ENCODE measurements around the gene ZNF613. TPM values are rescaled to one million over a fixed set of nuclear protein-coding genes. Genes with fewer than 3 reads are reported as not detected.
A peak's percentile ranks its signal among the peaks of the same experiment; 100 is the strongest.

Gene ZNF613
- total and polyA plus RNA-seq, 2 donors (not counting 3 experiments of a cell fraction or from before 2014, with no cell fraction given) = 1.7 to 6.5 TPM

- no peaks in the 10 kb centered on the region for H3K27me3 ChIP-seq (ENCODE audit: control insufficient read depth in 2 of 2, insufficient read depth in 2 of 2, low read length in 2 of 2)
- ChIA-PET POLR2A (no interaction called here), CTCF (no interaction called here)
- no peaks in the 10 kb centered on the region for H3K36me3 ChIP-seq (ENCODE audit: control insufficient read depth in 2 of 2, extremely low read depth in 1 of 2, insufficient read depth in 2 of 2, low read length in 2 of 2)
- peaks cover 10% of the 10 kb centered on the region for H3K9me3 ChIP-seq (replicated peaks; ENCODE audit: control insufficient read depth, insufficient read depth, low read length)
- no peak overlapping the region for H2AFZ ChIP-seq (ENCODE audit: low read depth, low read length)
- no peak overlapping the region for H3K27ac ChIP-seq (ENCODE audit: insufficient read depth, low read depth, low read length)
- H3K4me2 ChIP-seq (ENCODE audit: insufficient read depth, low read length) = no peak overlapping the region
- no TSS peak for BruUV-seq (replicated peaks)
- no peak for FAIRE-seq
- no peak for DNase-seq (ENCODE audit: low read depth, low spot score)
- TF ChIP-seq CTCF (IDR thresholded peaks at IDR 0.05; ENCODE audit: extremely low read depth in 1 of 2, insufficient read depth in 1 of 2, low read depth in 1 of 2, low read length in 2 of 2) = no peak
- no peak for TF ChIP-seq GATA2 (IDR thresholded peaks at IDR 0.05; ENCODE audit: insufficient read depth, insufficient read length, low read depth, low read length)
- TF ChIP-seq JUN (IDR thresholded peaks at IDR 0.05; ENCODE audit: borderline replicate concordance, insufficient read depth, insufficient read length, low read depth) = no peak
- TF ChIP-seq FOS (IDR thresholded peaks at IDR 0.05; ENCODE audit: borderline replicate concordance, insufficient read depth, low read length) = no peak
- no peaks in the 10 kb centered on the region for H4K20me1 ChIP-seq (replicated peaks; ENCODE audit: control insufficient read depth, extremely low read depth, insufficient read depth, low read length)
- H3K4me3 ChIP-seq (replicated peaks in 1 of 3; ENCODE audit: insufficient read depth in 1 of 3, low read depth in 1 of 3, low read length in 3 of 3) = no peak overlapping the region
- no peaks in the 10 kb centered on the region for H3K9me1 ChIP-seq (replicated peaks; ENCODE audit: control insufficient read depth, extremely low read depth, insufficient read depth, low read length)
- no peaks in the 10 kb centered on the region for H3K79me2 ChIP-seq (ENCODE audit: control insufficient read depth, insufficient read depth, low read length)
- H3K9ac ChIP-seq (replicated peaks; ENCODE audit: extremely low read depth, insufficient read depth, low read length) = no peak overlapping the region
- peaks cover 5% of the 10 kb centered on the region for H3K4me1 ChIP-seq (ENCODE audit: control insufficient read depth, extremely low read depth, insufficient read depth, low read length)
- dilution Hi-C loops (cut with MboI; ENCODE audit: extremely low pct_ligation_motif_present, low sequenced_read_pairs) (no loop called here), intact Hi-C loops (cut with micrococcal nuclease) (loop anchor here (10.0 kb wide), 1 partner anchor 213 kb away; the partner anchor contains the start of gene ZNF616)
Measured at GRCh38 chr19:51921949-51922348, 5.3 kb upstream of the ZNF613 start.

- dilution Hi-C loops (cut with MboI; ENCODE audit: extremely low pct_ligation_motif_present, low sequenced_read_pairs) = no loop called here
- no peak overlapping the region for H3K27ac ChIP-seq (ENCODE audit: insufficient read depth, low read depth, low read length)
Measured at GRCh38 chr19:51926426-51926783, 867 bp upstream of the ZNF613 start.

More at GRCh38 chr19:51926426-51926783, 867 bp upstream of the ZNF613 start:
- H3K4me1 ChIP-seq (ENCODE audit: control insufficient read depth, extremely low read depth, insufficient read depth, low read length) = peaks cover 8% of the 10 kb centered on the region
- H2AFZ ChIP-seq (ENCODE audit: low read depth, low read length) = peak overlapping the region; percentile 93
- H3K79me2 ChIP-seq (ENCODE audit: control insufficient read depth, insufficient read depth, low read length) = peaks cover 3% of the 10 kb centered on the region
- H3K4me3 ChIP-seq (replicated peaks in 1 of 3; ENCODE audit: insufficient read depth in 1 of 3, low read depth in 1 of 3, low read length in 3 of 3) = peak overlapping the region in 2 of 3 experiments; percentile 75 to 82
- peaks cover 6% of the 10 kb centered on the region for H3K9me3 ChIP-seq (replicated peaks; ENCODE audit: control insufficient read depth, insufficient read depth, low read length)
- TF ChIP-seq CTCF (IDR thresholded peaks at IDR 0.05; ENCODE audit: extremely low read depth in 1 of 2, insufficient read depth in 1 of 2, low read depth in 1 of 2, low read length in 2 of 2) = no peak
- no peak for TF ChIP-seq MAX (IDR thresholded peaks at IDR 0.05; ENCODE audit: insufficient read depth, insufficient read length)
- TF ChIP-seq JUN (IDR thresholded peaks at IDR 0.05; ENCODE audit: borderline replicate concordance, insufficient read depth, insufficient read length, low read depth) = no peak
- TF ChIP-seq FOS (IDR thresholded peaks at IDR 0.05; ENCODE audit: borderline replicate concordance, insufficient read depth, low read length) = no peak
- no peak for TF ChIP-seq EZH2 (IDR thresholded peaks at IDR 0.05; ENCODE audit: borderline replicate concordance, low read depth, low read length, severe bottlenecking)
- TF ChIP-seq POLR2A (IDR thresholded peaks at IDR 0.05; ENCODE audit: low read depth, low read length) = no peak
- no peaks in the 10 kb centered on the region for H3K27me3 ChIP-seq (ENCODE audit: control insufficient read depth in 2 of 2, insufficient read depth in 2 of 2, low read length in 2 of 2)
- intact Hi-C loops (cut with micrococcal nuclease) = loop anchor here (2.0 to 10.0 kb wide), 4 partner anchors 38 to 208 kb away; partner anchors contain the start of genes ZNF614, ZNF615 and ZNF616
- no peaks in the 10 kb centered on the region for H3K9me1 ChIP-seq (replicated peaks; ENCODE audit: control insufficient read depth, extremely low read depth, insufficient read depth, low read length)
- H3K36me3 ChIP-seq (ENCODE audit: control insufficient read depth in 2 of 2, extremely low read depth in 1 of 2, insufficient read depth in 2 of 2, low read length in 2 of 2) = no peaks in the 10 kb centered on the region
- no peak for DNase-seq (ENCODE audit: low read depth, low spot score)
- CTCF ChIA-PET = no interaction called here
- BruUV-seq (replicated peaks) = no TSS peak
- no peak for FAIRE-seq
- H3K4me2 ChIP-seq (ENCODE audit: insufficient read depth, low read length) = peak overlapping the region; percentile 74
- H4K20me1 ChIP-seq (replicated peaks; ENCODE audit: control insufficient read depth, extremely low read depth, insufficient read depth, low read length) = no peaks in the 10 kb centered on the region
- H3K9ac ChIP-seq (replicated peaks; ENCODE audit: extremely low read depth, insufficient read depth, low read length) = no peak overlapping the region
- POLR2A ChIA-PET = no interaction called here

Data from endothelial cell of umbilical vein (primary cell).